ENCODE data around the gene CANT1.

DNA sequence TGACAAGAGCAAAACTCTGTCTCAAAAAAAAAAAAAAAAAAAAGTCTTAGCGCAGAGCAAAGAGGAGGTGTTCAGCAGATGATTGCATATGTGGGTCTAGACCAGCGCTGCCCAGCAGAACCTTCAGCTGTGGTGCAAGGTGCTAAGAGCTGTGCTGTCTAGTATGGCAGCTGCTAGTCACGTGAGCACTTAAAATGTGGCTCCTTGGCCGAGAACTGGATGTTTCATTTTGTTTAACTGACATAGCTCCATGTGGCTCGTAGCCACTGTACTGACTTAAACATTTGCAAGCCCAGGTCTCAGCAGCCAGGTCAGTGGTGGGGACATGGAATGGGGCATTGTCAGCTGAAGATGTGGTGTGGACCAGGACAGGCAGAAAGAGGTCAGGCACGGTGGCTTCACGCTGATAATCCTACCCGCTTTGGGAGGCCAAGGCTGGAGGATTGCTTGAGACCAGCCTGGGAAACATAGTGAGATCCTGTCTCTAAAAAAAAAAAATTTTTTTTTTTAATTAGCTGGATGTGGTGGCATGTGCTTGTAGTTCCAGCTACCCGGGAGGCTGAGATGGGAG is 23.6 kb upstream of the CANT1 start:
- TF ChIP-seq, protein P1, sequence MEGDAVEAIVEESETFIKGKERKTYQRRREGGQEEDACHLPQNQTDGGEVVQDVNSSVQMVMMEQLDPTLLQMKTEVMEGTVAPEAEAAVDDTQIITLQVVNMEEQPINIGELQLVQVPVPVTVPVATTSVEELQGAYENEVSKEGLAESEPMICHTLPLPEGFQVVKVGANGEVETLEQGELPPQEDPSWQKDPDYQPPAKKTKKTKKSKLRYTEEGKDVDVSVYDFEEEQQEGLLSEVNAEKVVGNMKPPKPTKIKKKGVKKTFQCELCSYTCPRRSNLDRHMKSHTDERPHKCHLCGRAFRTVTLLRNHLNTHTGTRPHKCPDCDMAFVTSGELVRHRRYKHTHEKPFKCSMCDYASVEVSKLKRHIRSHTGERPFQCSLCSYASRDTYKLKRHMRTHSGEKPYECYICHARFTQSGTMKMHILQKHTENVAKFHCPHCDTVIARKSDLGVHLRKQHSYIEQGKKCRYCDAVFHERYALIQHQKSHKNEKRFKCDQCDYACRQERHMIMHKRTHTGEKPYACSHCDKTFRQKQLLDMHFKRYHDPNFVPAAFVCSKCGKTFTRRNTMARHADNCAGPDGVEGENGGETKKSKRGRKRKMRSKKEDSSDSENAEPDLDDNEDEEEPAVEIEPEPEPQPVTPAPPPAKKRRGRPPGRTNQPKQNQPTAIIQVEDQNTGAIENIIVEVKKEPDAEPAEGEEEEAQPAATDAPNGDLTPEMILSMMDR (conservative IDR thresholded peaks at IDR 0.05) = no peak
- no peak for TF ChIP-seq ZFX (IDR thresholded peaks at IDR 0.05)
